Cardiac fibroblast (primary cell): Measurements from ENCODE around the gene EIF4G3.
"Not testable (repeated sequence)": the region's sequence is repeated elsewhere in the genome, so short reads cannot be mapped to it uniquely, and the experiment has no call there.

ENCODE experiments used
- DNase-seq, 2 donors: peaks; one replicate each; pipeline versions ENCODE4 v3.0.0 to v3.0.0-alpha.2; 2010; ENCODE audit warnings: low read depth in 2 of 2
- H3K4me3 ChIP-seq, 2 donors: replicated peaks in 1 of 2; 1 replicate in 1 of 2; 2 replicates in 1 of 2; pipeline ENCODE4 v1.5.1; 2011; ENCODE audit warnings: low read depth in 2 of 2, low read length in 2 of 2, mild to moderate bottlenecking in 2 of 2, moderate library complexity in 1 of 2
- CTCF ChIP-seq: IDR thresholded peaks from one replicate; pipeline ENCODE4 v1.5.1; 2011; ENCODE audit warnings: low read depth, mild to moderate bottlenecking, low read length, inconsistent platforms

The EIF4G3 gene

GRCh38 chr1:21184276-21184675 is 7.6 kb upstream of the EIF4G3 start:
- no peak for DNase-seq
- no peak for TF ChIP-seq CTCF
- no peak overlapping the region for H3K4me3 ChIP-seq

- no peak overlapping the region for H3K4me3 ChIP-seq
- peak in 1 of 2 donors; percentile 21 for DNase-seq
- TF ChIP-seq CTCF, result no peak
Measured at GRCh38 chr1:21182181-21182731, 5.6 kb upstream of the EIF4G3 start.

- not testable (repeated sequence) for H3K4me3 ChIP-seq, DNase-seq
Measured at GRCh38 chr1:21178271-21178670, 1.6 kb upstream of the EIF4G3 start.

- peak overlapping the region; percentile 88 to 94 for H3K4me3 ChIP-seq
- TF ChIP-seq CTCF, result no peak
- DNase-seq, result peak in 1 of 2 donors; percentile 34
Measured at GRCh38 chr1:21175670-21176581, 771 bp downstream of the EIF4G3 start.

GRCh38 chr1:21175324-21175669 is 1.4 kb downstream of the EIF4G3 start:
- H3K4me3 ChIP-seq, result peak overlapping the region; percentile 88 to 94
- DNase-seq, result peak; percentile 53 to 60
- no peak for TF ChIP-seq CTCF

GRCh38 chr1:21174654-21175323 is 1.9 kb downstream of the EIF4G3 start:
- TF ChIP-seq CTCF, result no peak
- peak overlapping the region; percentile 88 to 94 for H3K4me3 ChIP-seq

GRCh38 chr1:21174230-21174629 is 2.5 kb downstream of the EIF4G3 start:
- peak overlapping the region; percentile 88 to 94 for H3K4me3 ChIP-seq
- no peak for DNase-seq
- no peak for TF ChIP-seq CTCF

More at GRCh38 chr1:21174654-21175323, 1.9 kb downstream of the EIF4G3 start:
- peak; percentile 79 for DNase-seq

GRCh38 chr1:21173096-21173495 is 3.6 kb downstream of the EIF4G3 start:
- DNase-seq, H3K4me3 ChIP-seq: not testable (repeated sequence)

- not testable (repeated sequence) for H3K4me3 ChIP-seq
- peak; percentile 70 to 79 for DNase-seq
Measured at GRCh38 chr1:21170837-21171236, 5.9 kb downstream of the EIF4G3 start.
